ENCODE data around the gene RPGRIP1L.

Gene RPGRIP1L

DNA sequence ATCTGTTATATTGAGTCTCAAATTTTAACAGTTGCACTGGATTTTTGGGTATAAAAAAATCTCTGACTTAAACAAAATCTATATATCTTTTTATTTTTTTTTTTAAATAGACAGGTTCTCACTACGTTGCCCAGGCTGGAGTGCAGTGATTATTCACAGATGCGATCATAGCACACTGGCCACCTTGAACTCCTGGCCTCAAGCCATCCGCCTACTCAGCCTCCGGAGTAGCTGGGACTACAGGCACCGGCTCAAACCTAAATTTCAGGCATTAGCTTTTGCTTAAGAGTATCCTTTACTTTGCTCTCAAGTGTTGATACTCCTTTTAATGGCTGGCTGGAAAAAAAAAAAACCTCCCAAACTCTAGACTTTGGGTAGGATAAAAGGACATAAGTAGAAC, 61.6 kb downstream of the RPGRIP1L start:
- Histone ChIP-seq H3K27me3 (ENCODE audit: insufficient read depth, poor library complexity, severe bottlenecking) (no peaks in the 10 kb centered on the region), H3K27ac (replicated peaks) (no peak overlapping the region), H3K4me3 (replicated peaks; ENCODE audit: insufficient read depth, low read length) (no peak overlapping the region)
- no peak for DNase-seq (ENCODE audit: low read depth in 1 of 2, low spot score in 1 of 2)
- TF ChIP-seq, protein P1, sequence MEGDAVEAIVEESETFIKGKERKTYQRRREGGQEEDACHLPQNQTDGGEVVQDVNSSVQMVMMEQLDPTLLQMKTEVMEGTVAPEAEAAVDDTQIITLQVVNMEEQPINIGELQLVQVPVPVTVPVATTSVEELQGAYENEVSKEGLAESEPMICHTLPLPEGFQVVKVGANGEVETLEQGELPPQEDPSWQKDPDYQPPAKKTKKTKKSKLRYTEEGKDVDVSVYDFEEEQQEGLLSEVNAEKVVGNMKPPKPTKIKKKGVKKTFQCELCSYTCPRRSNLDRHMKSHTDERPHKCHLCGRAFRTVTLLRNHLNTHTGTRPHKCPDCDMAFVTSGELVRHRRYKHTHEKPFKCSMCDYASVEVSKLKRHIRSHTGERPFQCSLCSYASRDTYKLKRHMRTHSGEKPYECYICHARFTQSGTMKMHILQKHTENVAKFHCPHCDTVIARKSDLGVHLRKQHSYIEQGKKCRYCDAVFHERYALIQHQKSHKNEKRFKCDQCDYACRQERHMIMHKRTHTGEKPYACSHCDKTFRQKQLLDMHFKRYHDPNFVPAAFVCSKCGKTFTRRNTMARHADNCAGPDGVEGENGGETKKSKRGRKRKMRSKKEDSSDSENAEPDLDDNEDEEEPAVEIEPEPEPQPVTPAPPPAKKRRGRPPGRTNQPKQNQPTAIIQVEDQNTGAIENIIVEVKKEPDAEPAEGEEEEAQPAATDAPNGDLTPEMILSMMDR (IDR thresholded peaks at IDR 0.05; ENCODE audit: insufficient read depth, low read length), result no peak
- TF ChIP-seq POLR2AphosphoS5 (IDR thresholded peaks at IDR 0.05; ENCODE audit: low read depth) (no peak), SPI1 (IDR thresholded peaks at IDR 0.05; ENCODE audit: borderline replicate concordance, low read depth) (no peak), GABPA (IDR thresholded peaks at IDR 0.05; ENCODE audit: low read depth) (no peak)
- TF ChIP-seq, protein P2, sequence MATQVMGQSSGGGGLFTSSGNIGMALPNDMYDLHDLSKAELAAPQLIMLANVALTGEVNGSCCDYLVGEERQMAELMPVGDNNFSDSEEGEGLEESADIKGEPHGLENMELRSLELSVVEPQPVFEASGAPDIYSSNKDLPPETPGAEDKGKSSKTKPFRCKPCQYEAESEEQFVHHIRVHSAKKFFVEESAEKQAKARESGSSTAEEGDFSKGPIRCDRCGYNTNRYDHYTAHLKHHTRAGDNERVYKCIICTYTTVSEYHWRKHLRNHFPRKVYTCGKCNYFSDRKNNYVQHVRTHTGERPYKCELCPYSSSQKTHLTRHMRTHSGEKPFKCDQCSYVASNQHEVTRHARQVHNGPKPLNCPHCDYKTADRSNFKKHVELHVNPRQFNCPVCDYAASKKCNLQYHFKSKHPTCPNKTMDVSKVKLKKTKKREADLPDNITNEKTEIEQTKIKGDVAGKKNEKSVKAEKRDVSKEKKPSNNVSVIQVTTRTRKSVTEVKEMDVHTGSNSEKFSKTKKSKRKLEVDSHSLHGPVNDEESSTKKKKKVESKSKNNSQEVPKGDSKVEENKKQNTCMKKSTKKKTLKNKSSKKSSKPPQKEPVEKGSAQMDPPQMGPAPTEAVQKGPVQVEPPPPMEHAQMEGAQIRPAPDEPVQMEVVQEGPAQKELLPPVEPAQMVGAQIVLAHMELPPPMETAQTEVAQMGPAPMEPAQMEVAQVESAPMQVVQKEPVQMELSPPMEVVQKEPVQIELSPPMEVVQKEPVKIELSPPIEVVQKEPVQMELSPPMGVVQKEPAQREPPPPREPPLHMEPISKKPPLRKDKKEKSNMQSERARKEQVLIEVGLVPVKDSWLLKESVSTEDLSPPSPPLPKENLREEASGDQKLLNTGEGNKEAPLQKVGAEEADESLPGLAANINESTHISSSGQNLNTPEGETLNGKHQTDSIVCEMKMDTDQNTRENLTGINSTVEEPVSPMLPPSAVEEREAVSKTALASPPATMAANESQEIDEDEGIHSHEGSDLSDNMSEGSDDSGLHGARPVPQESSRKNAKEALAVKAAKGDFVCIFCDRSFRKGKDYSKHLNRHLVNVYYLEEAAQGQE (IDR thresholded peaks at IDR 0.05; ENCODE audit: insufficient replicate concordance, low read depth), result no peak

DNA sequence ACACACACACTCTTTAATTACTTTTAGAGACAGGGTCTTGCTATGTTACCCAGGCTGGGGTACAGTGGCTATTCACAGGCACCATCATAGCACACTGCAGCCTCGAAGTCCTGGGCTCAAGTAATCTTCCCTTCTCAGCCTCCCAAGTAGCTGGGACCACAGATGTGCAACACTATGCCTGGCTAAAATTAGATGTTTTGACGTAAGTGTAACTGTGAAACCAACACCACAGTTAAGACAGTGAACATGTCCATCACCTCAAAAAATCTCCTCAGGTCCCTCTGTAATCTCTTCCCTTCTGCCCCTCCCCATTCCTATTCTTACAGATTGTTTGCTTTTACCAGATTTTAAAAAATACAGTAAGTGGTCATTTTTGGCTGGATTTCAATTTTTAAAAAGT, 66.7 kb downstream of the RPGRIP1L start:
- H3K27ac ChIP-seq (replicated peaks), result no peak overlapping the region
- H3K27me3 ChIP-seq (ENCODE audit: insufficient read depth, poor library complexity, severe bottlenecking), result no peaks in the 10 kb centered on the region
- DNase-seq (ENCODE audit: low read depth in 1 of 2, low spot score in 1 of 2), result no peak
- TF ChIP-seq, protein P2 (IDR thresholded peaks at IDR 0.05; ENCODE audit: insufficient replicate concordance, low read depth), result no peak
- TF ChIP-seq GABPA (IDR thresholded peaks at IDR 0.05; ENCODE audit: low read depth) (no peak), POLR2AphosphoS5 (IDR thresholded peaks at IDR 0.05; ENCODE audit: low read depth) (no peak), SPI1 (IDR thresholded peaks at IDR 0.05; ENCODE audit: borderline replicate concordance, low read depth) (no peak)
- TF ChIP-seq, protein P1 (IDR thresholded peaks at IDR 0.05; ENCODE audit: insufficient read depth, low read length), result no peak
- no peak overlapping the region for H3K4me3 ChIP-seq (replicated peaks; ENCODE audit: insufficient read depth, low read length)

DNA sequence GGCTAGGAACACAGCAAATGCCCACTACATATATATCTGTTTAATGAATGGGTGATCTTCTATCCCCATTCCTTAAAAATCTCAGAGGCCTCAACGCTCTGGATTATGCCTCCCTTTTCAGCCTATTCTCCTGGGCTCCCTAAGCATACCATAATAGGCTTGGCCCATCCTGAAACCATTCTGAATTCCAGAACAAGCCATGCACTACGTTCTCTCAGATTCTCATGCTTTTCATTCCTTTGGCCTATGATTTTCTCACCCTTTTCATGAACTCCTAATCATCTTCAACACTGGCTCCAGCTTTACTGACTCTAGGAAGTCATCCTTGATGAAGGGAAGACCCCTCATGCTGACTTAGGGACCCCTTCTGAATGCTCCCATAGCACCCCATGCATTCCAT, 71.1 kb downstream of the RPGRIP1L start:
- TF ChIP-seq SPI1 (IDR thresholded peaks at IDR 0.05; ENCODE audit: borderline replicate concordance, low read depth), result no peak
- no peak for TF ChIP-seq GABPA (IDR thresholded peaks at IDR 0.05; ENCODE audit: low read depth)
- no peak for DNase-seq (ENCODE audit: low read depth in 1 of 2, low spot score in 1 of 2)
- H3K27ac ChIP-seq (replicated peaks), result no peak overlapping the region

DNA sequence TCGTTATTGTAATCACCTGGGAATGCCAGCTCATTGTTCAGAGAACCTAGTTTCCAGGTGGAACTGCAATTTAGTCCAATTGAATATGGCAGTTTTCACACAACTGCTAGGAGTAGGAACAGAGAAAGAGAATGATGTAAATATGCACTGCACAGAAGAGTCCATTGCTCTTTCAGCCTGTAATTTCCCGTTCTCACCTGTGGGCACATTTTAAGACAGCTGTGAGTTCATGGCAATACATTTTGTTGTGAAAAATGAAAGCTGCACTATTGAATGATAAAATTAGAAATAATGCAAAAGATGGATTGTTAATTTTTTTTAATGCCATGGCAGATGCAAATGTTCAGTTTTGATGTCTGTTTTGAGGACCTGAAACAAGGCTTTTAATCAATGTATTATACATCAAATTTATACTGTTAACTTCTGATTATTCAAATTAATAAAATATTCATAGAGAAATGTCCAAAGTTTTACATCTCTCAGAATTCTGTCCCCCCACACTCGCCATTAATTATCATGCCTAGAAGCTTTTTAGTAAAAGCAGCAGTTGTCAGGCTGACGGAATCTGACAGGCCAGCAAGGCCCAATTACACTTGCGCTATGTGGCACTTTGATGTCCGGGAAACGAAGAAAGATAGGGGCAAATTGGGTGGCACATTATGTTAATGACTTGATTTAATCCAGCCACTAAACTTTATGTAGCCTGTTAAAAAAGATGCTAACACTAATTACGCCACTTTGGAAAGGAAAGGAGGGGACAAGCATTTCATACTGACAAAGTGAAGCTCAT, 72.2 kb downstream of the RPGRIP1L start:
- no peak for DNase-seq (ENCODE audit: low read depth in 1 of 2, low spot score in 1 of 2)
- TF ChIP-seq POLR2AphosphoS5 (IDR thresholded peaks at IDR 0.05; ENCODE audit: low read depth), result no peak
- H3K27ac ChIP-seq (replicated peaks), result no peak overlapping the region
- H3K4me3 ChIP-seq (replicated peaks; ENCODE audit: insufficient read depth, low read length), result no peak overlapping the region
- H3K27me3 ChIP-seq (ENCODE audit: insufficient read depth, poor library complexity, severe bottlenecking), result no peaks in the 10 kb centered on the region

More for the DNA sequence above, 71.1 kb downstream of the RPGRIP1L start:
- no peaks in the 10 kb centered on the region for H3K27me3 ChIP-seq (ENCODE audit: insufficient read depth, poor library complexity, severe bottlenecking)
- no peak overlapping the region for H3K4me3 ChIP-seq (replicated peaks; ENCODE audit: insufficient read depth, low read length)
